Measurements from ENCODE around the gene SACM1L.

The SACM1L gene

DNA sequence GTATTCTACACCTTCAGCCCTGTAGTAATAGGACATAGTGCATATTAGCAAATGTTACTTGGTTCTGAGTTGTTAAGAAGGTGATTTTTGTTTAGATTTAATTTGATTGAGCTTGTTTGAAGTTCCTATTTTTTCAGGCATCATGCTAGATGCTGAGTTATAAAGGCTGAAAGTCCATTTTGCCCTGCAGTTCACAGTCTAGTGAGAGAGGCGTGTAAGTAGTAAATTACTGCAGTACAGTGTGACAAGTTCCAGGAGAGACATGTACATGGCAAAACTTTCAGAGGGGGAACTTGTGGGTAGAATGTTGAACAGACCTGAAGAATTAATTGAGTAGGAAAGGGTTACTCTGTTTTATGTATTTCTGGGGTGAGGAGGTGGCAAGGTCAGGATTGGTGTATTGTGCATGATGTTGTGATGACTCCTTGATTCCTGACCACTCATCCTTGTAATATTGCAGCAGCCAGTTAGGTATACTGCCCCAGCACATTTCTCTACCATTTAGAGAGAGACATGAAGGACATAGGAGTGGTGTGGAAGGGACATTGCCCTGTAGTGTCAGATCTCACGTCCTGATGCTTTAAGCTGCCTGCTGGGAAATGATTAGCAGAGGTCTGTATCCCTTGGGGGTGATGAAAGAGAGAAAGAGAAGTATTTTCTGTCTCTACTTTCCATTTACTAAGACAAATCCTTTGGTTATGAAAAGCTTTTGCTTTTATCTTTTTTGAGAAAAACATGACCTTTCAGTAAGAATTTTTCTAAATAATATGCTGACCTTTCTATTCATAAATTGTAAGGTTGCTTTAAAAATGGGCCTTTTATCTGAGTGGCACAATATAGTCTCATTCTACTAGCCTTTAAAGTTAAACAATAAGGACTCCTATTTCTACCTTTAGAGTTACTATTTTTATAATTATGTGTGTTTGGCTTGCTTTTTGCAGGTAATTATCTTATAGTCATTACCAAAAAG is 16.9 kb downstream of the SACM1L start:
- DNase-seq (ENCODE audit: low read depth) = no peak
- no peak overlapping the region for H3K4me3 ChIP-seq (ENCODE audit: low read length)
- no peak for TF ChIP-seq CTCF (conservative IDR thresholded peaks at IDR 0.05; ENCODE audit: low read length)

DNA sequence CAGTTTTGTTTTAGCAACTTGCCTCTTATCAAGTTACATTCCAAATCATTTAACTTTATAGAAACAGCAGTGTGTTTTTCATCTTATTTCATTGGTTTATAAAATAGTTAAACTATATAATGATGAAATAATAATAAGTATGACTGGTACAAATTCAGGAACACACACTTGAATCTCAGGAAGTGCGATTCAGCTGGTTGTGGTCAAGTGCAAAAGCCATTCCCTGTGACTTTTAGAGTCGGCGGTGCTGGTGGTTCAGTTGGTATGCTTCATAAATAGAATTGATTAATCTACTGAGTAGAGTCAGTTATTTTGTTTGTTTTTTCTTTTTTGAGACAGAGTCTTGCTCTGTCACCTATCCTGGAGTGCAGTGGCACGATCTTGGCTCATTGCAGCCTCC is 22.7 kb downstream of the SACM1L start:
- peak; percentile 52 for DNase-seq (ENCODE audit: low read depth)
- no peak for TF ChIP-seq CTCF (conservative IDR thresholded peaks at IDR 0.05; ENCODE audit: low read length)
- H3K4me3 ChIP-seq (ENCODE audit: low read length) = no peak overlapping the region

DNA sequence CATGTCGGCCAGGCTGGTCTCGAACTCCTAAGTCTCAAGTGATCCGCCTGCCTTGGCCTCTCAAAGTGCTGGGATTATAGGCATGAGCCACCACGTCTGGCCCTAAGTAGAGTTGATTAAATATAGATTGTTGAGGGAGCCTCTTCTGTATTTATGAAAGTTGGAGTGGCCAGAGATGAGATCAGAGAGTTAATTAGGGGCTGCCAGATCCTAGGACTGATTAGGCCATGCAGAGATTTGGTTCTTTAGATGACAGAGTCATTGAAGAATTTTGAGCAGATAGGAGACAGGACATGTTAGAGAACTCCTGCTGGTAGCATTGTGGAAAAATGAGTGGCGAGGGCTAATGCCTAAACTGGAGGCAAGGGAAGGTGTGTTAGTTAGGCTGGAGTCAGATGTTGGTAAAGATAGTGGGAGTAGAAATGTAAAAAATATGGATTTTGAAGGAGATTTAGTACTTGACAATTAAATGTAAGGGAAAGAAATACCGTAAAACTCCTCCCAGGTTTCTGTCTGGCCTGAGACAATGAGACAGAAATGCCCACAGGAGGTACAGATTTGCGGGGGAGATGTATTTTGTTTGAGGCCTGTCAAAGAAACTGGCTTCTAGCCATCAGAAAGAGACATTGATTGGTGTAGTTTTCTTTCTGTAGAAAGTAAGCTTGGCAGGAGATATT is 23.4 kb downstream of the SACM1L start:
- TF ChIP-seq CTCF (conservative IDR thresholded peaks at IDR 0.05; ENCODE audit: low read length) = no peak
- no peak overlapping the region for H3K4me3 ChIP-seq (ENCODE audit: low read length)
- no peak for DNase-seq (ENCODE audit: low read depth)

DNA sequence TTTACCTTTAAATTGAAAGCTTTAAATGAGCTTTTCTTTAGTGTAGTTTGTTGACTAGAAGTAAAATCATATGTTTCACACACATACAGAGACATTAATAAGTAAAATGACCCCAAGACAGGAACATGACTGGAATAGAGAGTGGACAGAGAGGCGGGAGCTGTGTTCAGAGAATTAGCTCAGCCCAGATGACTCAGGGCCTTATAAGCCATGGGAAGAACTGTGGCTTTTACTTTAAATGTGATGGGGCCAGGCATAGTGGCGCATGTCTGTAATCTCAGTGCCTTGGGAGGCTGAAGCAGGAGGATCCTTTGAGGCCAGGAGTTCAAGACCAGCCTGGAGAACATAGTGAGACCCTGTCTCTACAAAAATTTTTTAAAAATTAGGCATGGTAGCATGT is 26.7 kb downstream of the SACM1L start:
- no peak for DNase-seq (ENCODE audit: low read depth)
- TF ChIP-seq CTCF (conservative IDR thresholded peaks at IDR 0.05; ENCODE audit: low read length) = no peak
- H3K4me3 ChIP-seq (ENCODE audit: low read length) = no peak overlapping the region

- no peak for TF ChIP-seq CTCF (conservative IDR thresholded peaks at IDR 0.05; ENCODE audit: low read length)
- no peak overlapping the region for H3K4me3 ChIP-seq (ENCODE audit: low read length)
- no peak for DNase-seq (ENCODE audit: low read depth)
These were observed 27.7 kb downstream of the SACM1L start for GRCh38 chr3:45716790-45717336.

GRCh38 chr3:45719655-45720487 is 30.7 kb downstream of the SACM1L start:
- H3K4me3 ChIP-seq (ENCODE audit: low read length) = no peak overlapping the region
- no peak for TF ChIP-seq CTCF (conservative IDR thresholded peaks at IDR 0.05; ENCODE audit: low read length)
- no peak for DNase-seq (ENCODE audit: low read depth)
